Stimulated activated CD4-positive, alpha-beta T cell treated with anti-CD3 and anti-CD28 coated beads, TNF-alpha, amount 100 ng/mL, for 48 hours (primary cell): ENCODE measurements around the gene JSRP1.

Source experiments
- DNase-seq, 3 donors: peaks; one replicate each; pipeline ENCODE4 v3.0.0-alpha.2; 2020; ENCODE audit warnings: low read depth in 3 of 3

JSRP1 gene

DNA sequence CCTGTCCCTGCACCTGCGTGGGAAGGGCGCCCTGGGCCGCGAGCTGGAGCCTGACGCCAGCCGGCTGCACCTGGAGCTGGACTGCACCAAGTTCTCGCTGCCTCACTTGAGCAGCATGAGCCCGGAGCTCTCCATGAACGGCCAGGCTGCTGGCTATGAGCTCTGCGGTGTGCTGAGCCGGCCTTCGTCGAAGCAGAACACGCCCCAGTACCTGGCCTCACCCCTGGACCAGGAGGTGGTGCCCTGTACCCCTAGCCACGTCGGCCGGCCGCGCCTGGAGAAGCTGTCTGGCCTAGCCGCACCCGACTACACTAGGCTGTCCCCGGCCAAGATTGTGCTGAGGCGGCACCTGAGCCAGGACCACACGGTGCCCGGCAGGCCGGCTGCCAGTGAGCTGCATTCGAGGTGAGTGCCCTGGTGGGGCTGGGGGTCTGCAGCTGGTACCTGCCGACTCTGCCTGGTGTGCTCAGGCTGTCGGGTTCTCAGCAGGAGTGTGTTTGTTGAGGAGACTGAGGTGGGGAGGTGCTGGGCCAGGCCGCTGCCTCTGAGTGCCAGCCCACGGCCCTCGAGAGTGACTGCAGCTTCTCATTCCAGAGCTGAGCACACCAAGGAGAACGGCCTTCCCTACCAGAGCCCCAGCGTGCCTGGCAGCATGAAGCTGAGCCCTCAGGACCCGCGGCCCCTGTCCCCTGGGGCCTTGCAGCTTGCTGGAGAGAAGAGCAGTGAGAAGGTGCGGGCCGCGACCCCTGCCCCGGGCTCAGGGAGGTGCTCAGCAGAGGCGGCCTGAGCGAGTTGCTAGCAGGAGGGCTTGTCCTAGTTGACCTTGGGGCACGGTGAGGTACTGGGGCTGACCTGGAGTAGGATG is 39.6 kb downstream of the JSRP1 start:
- DNase-seq: no peak

DNA sequence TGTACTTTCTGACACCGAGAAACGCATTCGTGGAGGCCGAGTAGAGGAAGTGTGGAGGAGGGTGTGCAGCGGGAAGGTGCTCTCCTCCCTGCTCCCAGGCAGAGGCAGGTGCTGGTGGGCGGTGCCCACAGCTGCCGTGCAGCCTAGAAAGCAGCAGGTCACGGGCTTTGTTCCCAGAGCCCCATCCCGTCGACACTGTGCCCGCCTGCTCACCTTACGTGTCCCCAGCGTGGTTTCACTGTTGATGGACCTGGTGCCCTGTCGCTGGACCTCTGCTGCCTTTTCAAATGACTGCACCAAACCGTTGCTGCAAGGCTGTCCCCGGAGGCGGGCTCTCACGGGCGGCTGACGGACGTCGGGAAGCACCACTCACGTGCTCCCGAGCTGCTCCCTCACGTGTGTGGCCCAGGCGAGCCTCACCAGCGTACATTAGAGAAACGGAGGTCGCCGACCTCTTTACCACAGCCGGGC is 40.9 kb downstream of the JSRP1 start:
- DNase-seq: no peak

DNA sequence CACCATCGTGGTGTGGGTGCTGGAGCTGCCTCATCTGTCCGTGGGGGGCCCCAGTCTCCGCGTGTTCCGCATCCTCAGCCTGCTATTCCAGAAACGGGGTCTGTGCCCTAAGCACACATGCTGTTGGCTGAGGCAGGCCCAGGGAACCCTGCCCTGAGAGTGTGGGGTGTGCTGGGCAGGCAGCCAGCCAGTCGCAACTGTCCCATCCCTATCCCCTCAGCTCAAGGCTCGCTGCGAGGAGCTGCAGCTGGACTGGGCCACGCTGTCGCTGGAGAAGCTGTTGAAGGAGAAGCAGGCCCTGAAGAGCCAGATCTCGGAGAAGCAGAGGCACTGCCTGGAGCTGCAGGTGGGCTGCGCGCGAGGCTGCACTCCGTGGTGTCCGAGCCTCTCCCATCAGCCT is 42.0 kb downstream of the JSRP1 start:
- no peak for DNase-seq

DNA sequence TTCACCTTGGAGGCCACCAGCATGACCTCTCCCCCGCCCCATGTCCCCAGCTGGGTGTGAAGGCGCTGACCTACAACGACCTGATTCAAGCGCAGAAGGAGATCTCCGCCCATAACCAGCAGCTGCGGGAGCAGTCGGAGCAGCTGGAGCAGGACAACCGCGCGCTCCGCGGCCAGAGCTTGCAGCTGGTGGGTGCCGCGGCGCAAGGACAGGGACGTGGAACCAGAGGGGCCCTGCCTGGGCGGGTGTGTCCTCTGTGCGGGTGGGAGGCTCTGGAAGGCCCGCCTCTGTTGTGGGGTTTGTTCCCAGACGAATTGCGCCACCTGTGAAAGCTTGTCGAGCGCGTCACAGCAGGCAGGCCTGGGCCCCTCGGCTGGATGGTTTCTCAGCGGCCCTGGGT is 42.4 kb downstream of the JSRP1 start:
- no peak for DNase-seq

DNA sequence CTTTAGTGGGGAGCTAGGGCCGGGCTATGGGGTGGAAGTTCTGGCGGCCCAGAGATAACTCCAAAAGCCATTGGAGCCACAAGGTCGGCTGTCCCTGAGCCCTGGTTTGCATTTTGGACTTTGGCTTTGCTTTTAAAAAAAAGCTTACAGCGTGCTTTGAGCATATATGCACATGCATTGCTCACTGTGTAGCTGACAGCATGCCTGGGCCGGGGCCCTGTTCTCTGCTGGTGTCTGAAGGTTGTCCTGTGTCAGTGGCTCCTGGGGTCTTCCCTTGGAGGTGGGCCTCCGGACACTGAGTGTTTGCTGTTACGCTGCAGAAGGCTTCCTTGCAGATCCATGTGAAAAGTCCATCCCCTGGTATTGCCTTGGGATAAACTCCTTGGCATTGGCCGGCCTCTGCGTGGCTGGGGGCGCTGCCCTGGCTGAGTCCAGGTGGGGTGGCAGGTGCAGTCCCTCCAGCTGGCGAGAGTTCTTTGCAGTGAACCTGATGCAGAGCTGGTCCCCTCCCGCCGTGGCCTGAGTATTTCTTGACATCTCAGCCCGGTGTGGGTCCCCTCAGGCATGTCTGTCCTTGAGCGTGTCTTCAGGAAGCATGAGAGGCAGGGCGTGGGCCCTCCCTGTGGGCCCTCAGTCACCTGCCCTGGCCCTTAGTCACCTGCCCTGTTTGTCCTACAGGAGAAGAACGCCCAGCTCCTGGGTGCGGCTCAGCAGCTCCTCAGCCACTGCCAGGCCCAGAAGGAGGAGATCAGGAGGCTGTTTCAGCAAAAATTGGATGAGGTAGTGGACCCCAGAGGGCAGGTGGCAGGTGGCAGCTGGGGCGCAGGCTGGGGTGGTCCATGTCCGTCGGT is 43.1 kb downstream of the JSRP1 start:
- DNase-seq: no peak

DNA sequence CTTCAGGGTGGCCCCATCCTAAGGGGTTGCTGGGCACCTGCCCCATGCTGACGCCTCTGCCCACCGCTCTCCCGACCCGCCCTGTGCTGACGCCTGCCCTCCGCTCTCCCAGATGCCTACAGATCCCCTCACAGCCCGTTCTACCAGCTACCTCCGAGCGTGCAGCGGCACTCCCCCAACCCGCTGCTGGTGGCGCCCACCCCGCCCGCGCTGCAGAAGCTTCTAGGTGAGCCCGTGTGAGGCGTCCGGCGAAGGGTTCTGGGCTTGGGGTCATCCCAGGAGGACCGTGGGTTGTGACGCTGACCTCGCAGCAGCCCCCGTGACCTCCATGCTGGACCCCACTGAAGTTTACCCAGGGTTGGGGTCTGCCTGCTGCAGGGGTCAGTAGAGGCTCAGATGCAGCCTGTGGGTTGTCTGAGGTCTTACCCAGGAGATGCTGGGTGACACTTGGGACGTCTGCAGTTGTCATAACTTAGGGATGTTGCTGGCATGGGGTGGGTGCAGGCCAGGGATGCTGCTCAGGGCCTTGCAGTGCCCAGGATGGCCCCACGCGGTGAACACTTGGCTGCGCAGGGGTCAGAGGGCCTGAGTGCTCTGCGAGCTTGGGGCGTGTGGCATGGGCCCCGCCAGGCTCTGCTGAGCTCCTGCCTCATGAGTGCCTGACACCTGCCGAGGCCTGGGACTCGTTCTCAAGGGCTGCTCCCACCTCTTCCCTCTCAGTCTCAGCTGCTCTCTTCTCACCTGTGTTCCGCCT is 45.1 kb downstream of the JSRP1 start:
- DNase-seq: no peak

DNA sequence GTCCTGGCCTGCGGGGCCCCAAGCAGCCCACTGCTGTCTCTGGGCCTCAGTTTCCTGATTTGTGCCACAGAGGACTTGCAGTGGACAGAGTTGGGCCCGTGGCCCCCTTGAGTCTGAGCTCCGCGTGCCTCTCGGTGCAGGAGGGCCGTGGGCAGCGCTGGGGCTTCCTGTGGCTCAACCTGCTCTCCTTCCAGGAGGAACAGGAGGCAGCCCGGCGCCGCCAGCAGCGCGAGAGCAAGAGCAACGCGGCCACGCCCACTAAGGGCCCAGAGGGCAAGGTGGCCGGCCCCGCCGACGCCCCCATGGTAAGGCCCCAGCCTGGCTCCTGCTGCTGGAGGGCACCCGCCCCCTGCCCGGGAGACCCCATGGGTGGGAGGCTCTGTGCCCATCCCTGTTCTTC is 46.0 kb downstream of the JSRP1 start:
- no peak for DNase-seq

DNA sequence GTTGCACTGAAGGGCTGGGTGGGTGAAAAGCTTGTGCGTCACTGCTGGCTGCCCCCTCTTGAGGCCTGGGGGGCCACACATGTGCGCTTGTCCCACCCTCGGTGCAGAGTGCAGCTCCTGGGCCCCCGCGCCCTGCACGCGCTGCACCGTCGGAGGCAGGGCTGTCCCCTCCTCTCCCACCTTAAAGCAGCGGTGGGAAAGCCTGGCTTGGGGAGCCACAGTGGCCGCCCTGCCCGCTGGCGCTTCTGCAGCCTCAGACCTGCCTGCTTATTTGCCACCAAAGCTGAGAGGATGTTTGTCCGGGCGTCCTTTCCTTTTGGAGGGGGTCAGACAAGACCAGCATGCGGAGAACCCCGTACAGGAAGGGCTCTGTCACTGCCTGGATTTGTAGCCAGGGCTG is 46.8 kb downstream of the JSRP1 start:
- no peak for DNase-seq

DNA sequence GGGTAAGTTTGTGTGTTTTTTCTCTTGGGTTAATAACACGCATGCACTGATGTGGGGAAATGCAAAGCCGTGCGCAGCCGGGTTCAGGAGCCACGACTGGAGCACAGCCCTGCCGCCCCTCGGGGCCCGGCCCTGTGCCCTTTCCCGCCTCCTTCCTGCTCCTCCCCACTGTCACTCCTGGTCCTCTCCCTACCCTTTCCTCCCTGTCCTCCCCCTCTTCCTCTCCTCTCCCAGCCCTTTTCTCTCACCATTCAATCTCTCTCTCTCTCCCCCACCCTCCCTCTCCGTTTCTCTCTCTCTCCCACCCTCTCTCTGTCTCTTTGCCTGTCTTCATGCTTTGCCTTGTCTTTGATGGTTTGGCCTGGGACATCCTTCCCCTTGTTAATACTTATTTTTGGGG is 47.2 kb downstream of the JSRP1 start:
- no peak for DNase-seq

DNA sequence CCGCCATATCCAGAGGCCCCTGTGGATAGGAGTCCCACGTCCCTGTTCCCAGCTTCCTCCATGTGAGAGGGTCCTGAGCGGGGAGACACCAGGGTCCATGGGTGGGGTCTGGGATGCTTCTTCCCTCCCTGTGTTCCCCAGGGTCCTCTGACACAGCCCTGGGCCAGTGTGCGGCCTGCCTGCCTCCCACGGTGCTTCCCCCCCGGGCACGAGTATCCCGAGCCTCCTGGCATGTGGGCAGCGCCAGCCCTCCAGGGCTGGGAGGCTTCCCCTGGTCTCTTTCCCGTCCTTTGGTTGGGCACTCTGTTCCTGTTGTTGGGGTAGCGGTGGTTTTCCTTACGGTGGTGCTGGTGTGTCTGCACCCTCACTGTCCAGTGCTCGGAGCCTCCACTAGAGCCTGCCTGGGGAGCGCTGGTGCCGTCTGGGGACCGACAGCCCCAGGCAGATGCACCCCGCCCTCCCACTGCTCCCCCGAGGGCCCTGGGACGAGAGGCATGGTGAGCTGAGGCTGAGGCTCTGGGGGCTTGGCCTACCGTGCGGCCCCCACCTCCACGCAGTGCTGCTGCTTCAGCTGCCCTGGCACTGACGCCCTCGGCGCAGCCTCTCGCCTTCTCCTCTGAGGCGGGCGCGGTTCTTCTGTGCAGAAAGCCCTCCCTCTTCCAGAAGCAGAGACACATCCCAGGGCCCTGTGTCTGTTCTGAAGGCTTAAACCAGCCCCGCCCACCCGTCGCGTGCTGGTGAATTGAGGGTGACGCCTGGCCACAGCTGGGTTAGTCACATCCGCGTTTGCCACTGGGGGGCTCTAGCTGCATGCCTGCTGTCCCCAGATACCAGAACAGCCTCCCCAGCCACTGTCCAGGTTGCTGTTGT is 48.0 kb downstream of the JSRP1 start:
- no peak for DNase-seq

DNA sequence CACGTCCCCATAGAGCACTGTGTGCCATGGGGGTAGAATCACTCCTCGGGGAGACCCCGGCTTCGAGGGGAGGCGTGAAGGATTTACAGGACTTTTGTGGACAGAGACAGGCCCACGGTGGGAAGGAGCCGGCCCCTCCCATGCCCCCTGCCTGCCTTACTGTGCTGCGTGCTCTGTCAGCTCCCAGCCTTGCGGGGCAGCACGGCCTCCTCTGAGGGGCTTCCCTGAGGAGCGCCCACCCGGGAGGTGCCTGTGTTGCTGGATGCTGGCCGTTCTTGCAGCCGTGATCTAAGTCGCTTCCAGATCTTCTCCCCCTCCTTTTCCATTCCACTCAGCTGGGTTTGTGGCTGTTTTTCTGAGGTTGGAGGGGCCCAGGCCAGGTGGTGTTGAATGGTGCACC is 49.2 kb downstream of the JSRP1 start:
- no peak for DNase-seq

DNA sequence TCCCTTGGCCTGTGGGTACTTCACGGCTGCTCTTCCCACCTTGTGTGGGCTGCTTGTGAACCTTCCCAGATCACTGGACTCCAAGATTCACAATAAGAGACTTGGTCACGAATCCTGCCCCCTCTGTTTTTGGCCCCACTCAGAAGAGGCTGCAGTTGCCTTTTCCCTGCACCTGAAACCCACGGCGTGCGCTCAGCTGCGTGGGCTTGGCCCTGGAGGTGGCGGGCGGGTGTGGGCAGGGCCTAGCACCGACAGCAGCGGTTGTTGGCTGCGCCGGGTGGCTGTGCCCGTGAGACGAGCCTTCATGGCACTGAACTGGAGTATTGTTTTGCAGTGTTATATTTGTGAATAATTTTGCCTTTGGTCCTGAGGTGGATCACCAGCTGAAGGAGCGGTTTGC is 53.9 kb downstream of the JSRP1 start:
- no peak for DNase-seq
